ENCODE data around the gene OR5A1.

Gene OR5A1

DNA sequence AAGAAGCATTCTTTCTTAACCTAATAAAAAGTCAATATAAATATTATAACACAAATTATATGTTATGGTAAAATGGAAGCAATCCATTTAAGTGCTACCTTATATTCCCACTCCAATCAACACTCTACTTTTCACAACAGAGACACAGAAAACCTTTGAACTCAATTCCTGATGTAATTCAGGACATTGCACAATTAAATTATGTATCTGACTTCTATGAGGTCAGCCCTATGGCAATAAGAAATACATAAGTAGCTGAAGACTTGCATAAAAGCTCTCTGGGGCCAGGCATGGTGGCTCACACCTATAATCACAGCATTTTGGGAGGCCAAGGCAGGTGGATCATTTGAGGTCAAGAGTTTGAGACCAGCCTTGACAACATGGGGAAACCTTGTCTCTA lies 43.6 kb downstream of the OR5A1 start:
- DNase-seq (ENCODE audit: low read depth) = no peak

DNA sequence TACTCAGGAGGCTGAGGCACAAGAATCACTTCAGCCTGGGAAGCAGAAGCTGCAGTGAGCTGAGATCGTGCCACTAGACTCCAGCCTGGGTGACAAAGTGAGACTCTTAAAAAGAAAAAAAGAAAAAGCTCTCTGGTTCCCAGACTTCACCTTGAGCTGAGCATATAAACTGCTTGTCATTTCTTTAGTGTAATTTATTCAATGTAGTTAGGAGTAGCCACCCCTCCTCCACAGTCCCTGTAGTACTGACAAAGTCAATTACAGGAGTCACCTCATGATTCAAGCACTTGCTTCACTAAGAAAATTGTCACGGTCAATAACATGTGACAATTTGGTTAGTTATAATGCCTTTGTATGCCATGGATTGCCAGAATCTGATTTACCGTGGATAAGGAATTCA lies 44.1 kb downstream of the OR5A1 start:
- no peak for DNase-seq (ENCODE audit: low read depth)
